Measurements from ENCODE around the gene ASRGL1.
A peak's percentile ranks its signal among the peaks of the same experiment; 100 is the strongest.
"Not testable (repeated sequence)": the region's sequence is repeated elsewhere in the genome, so short reads cannot be mapped to it uniquely, and the experiment has no call there.

ASRGL1 gene

DNA sequence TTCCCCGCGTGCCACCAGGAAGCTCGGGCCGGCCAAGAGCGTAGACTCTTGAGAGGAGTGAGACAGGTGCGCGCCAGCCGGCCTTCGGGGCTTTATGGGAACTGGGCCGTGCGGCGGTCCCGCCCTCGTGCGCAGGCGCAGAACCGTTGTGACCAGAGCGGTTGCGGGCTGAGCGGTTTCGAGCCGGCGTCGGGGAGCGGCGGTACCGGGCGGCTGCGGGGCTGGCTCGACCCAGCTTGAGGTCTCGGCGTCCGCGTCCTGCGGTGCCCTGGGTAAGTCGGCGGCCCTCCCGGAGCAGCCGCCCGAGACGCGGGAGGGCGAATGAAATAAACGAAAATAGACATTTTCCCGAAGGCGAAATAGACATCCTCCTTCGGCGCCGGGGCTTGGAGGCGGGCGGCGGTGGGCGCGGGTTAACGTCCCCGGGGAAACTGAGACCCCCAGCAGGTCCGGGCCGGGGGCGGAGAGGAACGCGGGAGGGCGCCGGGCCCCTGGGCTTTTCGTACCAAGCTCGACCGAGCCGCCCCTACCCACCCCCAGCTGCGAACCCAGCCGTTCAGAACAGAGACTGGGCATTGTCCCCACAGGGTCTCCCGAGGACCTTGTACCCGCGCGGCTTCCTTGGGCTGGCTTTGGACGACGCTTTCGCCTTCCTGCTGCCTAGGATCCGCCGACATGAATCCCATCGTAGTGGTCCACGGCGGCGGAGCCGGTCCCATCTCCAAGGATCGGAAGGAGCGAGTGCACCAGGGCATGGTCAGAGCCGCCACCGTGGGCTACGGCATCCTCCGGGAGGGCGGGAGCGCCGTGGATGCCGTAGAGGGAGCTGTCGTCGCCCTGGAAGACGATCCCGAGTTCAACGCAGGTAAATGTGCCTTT, at the start of gene ASRGL1:
TSS of gene ASRGL1 (plus strand) at position 146 of the 879 bp plus-strand sequence. CDS start at position 676, 530 bp downstream.
- DNase-seq, result peak; percentile 75 to 83

DNA sequence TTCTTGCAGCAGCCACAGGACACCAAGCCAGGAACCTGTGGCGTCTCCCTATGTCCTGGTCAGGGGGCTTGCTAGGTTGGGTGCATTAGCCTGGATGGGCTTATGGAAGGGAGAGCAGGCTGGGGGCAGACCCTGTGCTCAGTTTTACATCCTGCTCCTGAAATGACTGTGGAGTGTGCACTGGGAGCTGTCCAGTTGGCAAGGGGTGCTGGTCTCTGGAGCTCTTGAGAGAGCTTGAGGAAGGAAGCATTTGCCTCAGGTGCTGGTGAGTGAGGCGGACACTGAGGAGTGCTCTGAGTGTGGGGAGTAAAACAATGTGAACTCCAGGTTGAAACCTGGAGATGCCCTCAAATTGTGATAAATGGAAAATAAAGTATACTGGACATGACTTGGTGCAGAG, 41.7 kb upstream of the ASRGL1 start:
- no peak for DNase-seq

DNA sequence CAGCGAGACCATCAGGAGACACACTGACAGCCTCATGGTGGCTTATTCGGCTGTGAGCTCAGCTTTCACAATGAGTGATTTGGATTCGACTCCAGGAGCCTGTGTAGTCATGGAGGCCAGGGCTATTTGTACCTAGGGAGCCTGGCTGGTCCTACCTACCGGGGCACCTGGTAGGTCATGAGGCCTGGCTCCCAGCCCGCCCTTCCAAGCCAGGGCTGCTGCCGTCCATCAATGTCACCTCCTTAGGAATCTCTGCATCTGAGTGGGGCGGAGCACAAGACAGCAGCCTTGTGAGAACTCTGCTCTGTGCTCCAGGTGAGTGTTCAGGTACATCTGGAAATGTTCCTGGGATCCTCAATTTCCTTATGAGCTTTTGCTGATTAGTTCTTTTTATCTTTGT, 38.3 kb upstream of the ASRGL1 start, which contains the start of gene SCGB1D4:
TSS of gene SCGB1D4 (minus strand) at position 101 of the 400 bp plus-strand sequence. CDS start at position 36, 65 bp downstream.
- DNase-seq, result no peak

DNA sequence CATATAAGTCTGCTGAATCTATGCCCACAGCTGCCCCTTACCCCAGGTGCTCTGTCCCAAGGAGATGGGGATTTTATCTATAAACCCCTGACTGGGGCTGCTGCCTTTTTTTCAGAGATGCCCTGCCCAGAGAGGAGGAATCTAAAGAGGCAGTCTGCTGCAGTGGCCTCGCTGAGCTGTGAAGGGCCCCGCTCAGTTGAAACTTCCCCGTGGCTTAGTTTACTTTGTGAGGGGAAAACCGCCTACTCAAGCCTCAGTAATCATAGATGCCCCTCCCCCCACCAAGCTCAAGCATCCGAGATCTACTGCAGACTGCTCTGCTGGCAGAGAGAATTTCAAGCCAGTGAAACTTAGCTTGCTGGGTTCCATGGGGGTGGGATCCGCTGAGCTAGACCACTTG, 31.0 kb upstream of the ASRGL1 start:
- DNase-seq, result no peak

DNA sequence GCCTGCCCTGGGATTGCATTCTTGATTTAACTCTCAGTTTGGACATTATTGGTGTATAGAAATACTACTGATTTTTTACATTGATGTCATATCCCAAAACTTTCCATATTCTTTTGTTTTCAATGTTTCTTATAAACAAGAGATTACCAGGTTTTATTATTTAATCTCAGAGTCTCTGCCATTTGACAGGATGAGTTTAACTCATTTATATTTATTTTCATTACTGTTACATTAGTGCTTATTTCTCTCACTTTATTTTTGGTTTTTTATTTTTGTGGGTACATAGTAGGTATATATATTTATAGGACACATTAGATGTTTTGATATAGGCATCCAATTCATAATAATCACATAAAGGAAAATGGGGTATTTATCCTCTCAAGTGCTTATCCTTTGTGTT, 29.3 kb upstream of the ASRGL1 start:
- no peak for DNase-seq

DNA sequence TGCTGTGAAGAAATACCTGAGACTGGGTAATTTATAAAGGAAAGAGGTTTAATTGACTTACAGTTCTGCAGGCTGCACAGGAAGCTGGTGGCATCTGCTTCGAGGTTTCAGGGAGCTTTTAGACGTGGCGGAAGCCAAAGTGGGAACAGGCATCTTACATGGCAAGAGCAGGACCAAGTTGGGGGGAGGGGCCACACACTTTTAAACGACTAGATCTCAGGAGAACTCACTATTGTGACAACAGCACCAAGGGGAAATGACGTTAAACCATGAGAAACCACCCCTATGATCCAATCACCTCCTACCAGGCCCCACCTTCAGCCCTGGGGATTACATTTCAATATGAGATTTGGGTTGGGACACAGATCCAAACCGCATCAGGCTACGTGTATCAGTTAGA, 27.3 kb upstream of the ASRGL1 start:
- no peak for DNase-seq

DNA sequence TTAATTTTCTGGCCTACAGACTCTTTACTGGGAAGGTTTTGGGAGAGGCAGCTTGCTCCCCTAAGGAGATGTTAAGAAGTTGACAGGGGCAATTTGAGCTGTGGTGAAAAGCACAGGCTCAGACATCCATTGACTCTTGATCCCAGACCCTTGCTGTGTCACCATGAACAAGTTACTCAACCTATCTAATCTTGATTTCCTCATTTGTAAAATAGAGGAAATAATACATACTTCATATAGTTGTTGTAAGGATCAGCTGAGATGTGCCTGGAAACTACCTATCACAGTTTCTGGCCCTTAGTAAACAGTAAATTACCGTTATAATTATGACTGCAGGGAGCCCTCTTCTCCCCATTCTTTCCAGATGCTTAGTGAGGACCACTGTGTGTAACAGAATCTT, 21.8 kb upstream of the ASRGL1 start:
- no peak for DNase-seq

DNA sequence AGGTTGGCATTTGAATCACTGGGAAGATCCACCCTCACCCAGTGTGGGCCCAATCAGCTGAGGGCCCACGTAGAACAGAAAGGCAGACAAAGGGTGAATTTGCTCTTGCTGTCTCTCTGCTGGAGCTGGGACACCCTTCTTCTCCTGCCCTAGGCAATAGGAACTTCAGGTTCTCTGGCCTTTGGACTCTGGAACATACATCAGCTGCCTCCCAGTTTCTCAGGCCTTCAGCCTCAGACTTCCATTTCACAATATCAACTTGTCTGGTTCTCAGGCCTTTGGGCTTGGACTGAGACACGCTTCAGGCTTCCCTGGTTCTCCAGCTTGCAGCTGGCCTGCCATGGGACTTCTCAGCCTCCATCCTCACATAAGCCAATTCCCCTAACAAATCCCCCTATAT, 14.7 kb upstream of the ASRGL1 start:
- no peak for DNase-seq

DNA sequence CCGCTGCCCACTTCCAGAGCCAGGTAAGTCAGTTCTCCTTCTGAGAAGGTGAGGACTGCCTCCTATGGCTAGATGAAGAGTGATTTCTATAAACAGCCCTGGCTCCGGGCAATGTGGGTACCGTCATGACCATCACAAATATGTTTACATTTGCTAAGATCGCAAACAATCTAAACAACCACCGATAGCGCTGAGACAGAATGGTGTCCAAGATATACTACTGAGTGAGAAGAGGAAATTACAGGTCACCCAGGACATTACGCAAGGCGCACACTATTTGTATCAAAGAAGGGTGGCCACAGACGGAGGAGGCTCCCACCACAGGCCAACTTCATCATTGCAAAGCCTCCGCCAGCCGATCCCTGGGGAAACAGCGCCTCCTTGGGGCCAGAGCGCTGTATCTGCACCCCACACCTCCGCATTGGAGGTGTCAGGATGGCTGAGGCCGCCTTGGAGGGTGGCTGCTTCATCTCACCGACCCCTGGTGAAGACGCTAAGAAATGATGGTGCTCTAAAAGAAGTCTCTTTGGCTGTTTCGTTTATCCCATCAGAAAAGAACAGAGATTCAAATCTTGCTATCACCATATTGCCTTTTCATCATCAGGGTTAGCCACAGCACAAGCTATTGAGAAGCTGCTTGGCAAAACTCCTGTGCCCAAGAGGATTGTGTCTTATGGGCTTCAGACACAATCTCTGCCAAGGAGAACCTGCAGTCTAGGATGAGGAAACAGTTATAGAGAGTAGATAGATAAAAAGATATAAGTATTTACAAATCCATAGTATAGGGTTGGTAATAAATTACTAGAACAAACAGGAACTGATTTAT, 12.3 kb upstream of the ASRGL1 start:
- peak; percentile 57 to 70 for DNase-seq

DNA sequence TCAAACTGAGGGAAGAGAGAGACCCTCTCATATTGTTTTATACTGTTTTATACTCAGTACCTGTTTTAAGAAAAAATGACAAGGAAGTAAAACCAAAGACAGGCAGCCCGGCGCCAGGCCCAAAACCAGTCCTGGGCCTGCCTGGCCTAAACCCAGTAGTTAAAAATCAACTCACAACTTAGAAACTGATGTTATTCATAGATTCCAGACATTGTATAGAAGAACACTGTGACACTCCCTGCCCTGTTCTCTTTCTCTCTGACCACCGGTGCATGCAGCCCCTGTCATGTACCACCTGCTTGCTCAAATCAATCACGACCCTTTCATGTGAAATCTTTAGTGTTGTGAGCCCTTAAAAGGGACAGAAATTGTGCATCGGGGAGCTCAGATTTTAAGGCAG, 11.5 kb upstream of the ASRGL1 start:
- DNase-seq, result not testable (repeated sequence)

DNA sequence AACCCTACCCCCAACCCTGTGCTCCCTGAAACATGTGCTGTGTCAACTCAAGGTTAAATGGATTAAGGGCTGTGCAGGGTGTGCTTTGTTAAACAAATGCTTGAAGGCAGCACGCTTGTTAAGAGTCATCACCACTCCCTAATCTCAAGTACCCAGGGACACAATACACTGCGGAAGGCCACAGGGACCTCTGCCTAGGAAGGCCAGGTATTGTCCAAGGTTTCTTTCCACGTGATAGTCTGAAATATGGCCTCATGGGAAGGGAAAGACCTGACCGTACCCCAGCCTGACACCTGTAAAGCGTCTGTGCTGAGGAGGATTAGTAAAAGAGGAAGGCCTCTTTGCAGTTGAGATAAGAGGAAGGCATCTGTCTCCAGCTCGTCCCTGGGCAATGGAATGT, 10.5 kb upstream of the ASRGL1 start:
- DNase-seq, result not testable (repeated sequence)

DNA sequence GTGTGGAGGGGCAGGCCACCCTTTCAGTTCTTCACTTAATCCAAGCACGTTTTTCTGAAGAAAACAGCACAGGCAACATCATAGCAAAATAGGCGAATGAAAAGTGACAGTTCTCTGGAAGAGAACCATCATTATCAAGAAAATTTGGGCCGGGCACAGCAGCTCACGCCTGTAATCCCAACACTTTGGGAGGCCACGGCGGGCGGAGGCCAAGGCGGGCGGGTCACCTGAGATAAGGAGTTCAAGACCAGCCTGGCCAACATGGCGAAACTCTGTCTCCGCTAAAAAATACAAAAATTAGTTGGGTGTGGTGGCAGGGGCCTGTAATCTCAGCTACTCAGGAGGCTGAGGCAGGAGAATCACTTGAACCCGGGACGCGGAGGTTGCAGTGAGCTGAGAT, 9.7 kb upstream of the ASRGL1 start:
- not testable (repeated sequence) for DNase-seq

DNA sequence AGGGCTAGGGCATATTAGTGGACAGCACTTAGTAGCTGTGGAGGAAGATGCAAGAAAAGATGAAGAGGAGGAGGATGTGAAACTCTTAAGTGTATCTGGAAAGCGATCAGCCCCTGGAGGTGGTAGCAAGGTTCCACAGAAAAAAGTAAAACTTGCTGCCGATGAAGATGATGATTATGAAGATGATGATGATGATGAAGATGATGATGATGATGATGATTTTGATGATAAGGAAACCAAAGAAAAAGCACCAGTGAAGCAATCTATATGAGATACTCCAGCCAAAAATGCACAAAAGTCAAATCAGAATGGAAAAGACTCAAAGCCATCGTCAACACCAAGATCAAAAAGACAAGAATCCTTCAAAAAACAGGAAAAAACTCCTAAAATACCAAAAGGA, 6.0 kb upstream of the ASRGL1 start:
- DNase-seq, result not testable (repeated sequence)

DNA sequence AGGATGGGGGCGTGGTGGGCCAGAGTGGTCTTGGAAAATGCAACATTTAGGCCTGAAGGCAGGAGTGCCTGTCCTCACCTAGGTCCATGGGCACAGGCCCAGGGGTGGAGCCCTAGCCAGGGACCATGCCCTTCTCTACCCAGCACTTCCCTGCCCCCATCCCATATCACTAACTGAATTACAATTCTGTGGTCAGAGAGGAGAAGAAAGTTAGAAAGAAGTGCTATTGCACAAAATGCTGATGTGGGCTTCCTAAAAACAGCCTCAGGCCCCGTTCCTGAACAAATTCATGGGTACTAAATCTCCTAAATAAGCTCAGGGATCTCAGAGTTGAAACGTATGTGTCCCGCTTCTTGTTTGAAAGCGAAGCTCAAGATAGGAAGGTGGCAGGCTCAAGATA, 3.5 kb upstream of the ASRGL1 start:
- no peak for DNase-seq

DNA sequence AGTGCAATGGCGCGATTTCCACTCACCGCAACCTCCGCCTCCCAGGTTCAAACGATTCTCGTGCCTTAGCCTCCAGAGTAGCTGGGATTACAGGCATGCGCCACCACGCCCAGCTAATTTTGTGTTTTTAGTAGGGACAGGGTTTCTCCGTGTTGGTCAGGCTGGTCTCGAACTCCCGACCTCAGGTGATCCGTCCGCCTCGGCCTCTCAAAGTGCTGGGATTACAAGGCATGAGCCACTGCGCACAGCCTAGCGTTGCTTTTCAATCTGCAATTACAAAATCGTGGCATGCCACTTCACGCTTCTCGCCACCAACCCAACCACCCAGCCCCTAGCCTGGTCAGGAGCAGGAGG, 322 bp upstream of the ASRGL1 start:
- not testable (repeated sequence) for DNase-seq

DNA sequence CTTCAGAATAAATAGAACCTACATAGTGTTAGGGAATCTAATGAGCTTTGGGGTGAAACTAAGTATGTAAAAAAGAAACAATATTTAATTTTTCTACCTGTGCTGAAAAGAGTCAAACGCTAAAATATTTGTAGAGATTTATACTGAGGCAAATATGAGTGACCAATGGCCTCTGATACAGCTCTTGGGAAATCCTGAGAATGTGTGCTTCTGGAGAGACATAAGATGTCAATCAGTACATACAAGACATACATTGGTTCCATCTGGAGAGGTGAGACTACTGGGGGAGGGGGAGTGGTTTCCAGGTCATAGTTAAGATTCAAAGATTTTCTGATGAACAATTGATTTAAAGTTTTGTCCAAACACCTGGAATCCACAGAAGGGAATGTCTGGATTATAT, 970 bp downstream of the ASRGL1 start:
- no peak for DNase-seq

DNA sequence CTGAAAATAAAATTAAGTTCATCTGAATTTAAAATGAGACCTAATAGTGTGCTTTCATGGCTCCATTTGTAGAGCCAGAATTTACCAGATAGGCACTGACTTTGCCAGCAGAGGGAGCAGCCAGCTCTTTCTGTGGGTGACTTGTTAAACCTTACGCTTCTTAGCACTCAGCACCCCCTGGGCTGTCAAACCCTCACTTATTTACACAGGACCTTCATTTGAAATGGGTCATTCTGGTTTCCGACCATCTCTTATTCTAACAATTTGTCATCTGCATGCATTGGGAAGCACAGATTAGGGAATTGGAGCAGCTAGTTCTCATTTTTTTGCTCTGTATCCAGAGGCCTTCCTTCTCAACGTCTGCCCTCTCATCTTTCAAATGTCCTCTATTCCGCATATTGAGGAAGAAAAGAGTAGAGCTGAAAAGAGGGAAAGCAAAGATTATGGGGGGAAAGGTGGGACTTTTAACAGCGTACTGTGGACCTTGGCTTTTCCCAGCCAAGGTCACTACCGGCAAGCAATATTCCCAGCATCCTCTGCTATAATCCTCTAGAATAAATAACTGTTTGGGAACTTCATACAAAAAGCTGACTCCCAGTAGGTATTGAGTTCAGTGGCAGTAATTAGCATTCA, 3.1 kb downstream of the ASRGL1 start:
- DNase-seq, result peak; percentile 67 to 69

DNA sequence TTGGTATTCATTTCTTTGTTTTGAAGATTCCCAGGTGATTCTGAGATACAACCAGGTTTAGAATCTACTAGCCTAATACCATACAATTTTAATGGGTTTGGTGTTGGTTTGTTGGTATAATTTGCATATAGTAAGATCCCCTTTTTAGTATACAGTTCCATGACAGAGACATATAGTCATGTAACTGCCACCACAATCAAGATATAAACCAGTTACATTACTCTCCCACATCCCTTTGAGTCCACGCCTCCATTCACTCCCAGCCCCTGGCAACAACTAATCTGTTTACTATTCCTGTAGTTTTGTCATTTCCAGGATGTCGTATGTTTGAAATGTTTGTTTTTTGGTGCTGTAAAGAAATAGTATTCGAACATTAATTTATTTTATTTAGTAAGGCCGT, 4.3 kb downstream of the ASRGL1 start:
- DNase-seq, result no peak

DNA sequence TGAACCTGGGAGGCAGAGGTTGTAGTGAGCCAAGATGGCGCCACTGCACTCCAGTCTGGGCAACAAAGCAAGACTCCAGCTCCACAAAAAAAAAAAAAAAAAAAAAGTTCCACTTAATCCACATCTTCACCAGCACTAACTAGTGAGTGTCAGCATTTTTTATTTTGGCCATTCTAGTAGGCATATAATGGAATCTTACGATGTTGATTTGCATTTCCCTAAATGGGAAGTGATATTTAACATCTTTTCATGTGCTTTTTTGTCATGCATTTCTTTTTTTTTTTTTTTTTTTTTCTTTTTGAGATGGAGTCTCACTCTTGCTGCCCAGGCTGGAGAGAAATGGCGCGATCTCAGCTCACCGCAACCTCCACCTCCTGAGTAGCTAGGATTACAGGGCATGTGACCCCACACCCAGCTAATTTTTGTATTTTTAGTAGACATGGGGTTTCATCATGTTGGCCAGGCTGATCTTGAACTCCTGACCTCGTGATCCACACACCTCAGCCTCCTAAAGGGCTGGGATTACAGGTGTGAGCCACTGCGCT, 6.5 kb downstream of the ASRGL1 start:
- DNase-seq, result not testable (repeated sequence)

DNA sequence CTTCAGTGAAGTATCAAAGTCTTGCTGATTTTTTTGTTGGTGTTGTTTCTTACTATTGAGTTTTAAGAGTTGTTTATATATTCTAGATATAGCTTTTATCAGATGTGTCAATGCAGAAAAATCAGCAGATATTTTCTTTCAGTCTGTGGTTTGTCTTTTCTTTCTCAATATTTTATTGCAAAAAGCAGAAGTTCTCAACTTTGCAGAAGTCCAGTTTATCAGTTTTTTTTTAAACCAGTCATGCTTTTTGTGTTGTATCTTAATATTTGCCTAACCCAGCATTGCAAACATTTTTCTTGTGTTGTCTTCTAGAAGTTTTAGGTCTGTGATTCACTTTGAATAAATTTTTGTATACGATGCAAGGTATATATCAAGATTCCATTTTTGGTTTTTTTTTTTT, 7.0 kb downstream of the ASRGL1 start:
- no peak for DNase-seq

DNA sequence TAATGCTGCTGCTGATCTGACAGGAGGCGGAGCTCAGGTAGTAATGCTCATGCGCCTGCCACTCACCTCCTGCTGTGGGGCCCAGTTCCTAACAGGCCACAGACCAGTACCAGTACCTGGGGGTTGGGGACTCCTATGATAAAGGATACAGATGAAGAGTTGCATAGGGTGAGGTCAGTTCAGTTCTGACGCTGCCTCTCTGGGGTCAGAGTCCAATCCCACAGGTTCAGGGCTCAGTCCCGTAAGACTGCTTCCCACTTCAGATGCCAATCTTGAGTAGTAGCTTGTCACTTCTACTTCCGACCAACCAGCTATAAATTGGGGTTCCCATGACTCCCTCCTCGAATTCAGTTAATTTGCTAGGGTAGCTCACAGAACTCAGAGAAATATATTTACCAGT, 8.6 kb downstream of the ASRGL1 start:
- no peak for DNase-seq

DNA sequence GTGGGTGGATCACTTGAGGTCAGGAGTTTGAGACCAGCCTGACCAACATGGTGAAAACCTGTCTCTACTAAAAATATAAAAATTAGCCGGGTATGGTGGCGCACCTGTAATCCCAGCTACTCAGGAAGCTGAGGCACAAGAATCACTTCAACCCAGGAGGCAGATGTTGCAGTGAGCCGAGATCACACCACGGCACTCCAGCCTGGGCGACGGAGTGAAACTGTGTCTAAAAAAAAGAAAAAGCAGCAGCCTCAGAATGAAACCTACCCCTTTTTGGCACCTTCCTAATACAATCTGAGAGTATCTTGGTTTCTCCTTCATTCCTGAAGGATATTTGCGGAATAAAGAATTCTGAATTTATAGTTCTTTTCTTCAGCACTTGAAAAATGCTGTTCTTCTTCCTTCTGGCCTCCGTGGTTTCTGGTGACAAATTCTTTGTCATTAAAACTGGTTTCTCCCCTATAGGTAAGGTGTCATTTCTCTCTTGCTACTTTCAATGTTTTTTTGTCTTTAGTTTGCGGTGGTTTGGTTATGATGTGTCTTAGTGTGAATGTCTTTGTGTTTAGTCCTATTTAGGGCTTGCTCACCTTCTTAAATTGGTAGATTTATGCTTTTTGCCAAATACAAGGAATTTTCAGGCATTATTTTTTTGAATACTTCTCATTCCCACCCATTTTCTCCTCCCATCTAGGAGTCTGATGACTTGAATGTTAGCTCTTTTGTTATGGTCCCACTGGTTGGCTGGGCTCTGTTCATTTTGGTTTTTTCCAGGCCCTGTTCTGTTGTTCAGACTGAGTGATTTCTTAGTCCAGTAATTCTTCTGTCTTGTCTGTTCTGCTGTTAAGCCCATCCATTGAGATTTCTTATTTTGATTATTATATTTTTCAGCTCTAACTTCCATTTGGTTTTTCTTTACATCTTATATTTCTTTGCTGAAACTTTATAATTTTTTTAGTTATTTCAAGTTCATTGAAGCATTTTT, 15.4 kb downstream of the ASRGL1 start:
- DNase-seq, result no peak
